ENCODE data around the gene RPS18. TPM values are rescaled to one million over a fixed set of nuclear protein-coding genes. Genes with fewer than 3 reads are reported as not detected.

RPS18 gene
- total and polyA plus RNA-seq, 10 of the 15 experiments (the other 5 are each of a cell fraction or from before 2014, with no cell fraction given): 4,228 to 20,828 (median 7,406) TPM

DNA sequence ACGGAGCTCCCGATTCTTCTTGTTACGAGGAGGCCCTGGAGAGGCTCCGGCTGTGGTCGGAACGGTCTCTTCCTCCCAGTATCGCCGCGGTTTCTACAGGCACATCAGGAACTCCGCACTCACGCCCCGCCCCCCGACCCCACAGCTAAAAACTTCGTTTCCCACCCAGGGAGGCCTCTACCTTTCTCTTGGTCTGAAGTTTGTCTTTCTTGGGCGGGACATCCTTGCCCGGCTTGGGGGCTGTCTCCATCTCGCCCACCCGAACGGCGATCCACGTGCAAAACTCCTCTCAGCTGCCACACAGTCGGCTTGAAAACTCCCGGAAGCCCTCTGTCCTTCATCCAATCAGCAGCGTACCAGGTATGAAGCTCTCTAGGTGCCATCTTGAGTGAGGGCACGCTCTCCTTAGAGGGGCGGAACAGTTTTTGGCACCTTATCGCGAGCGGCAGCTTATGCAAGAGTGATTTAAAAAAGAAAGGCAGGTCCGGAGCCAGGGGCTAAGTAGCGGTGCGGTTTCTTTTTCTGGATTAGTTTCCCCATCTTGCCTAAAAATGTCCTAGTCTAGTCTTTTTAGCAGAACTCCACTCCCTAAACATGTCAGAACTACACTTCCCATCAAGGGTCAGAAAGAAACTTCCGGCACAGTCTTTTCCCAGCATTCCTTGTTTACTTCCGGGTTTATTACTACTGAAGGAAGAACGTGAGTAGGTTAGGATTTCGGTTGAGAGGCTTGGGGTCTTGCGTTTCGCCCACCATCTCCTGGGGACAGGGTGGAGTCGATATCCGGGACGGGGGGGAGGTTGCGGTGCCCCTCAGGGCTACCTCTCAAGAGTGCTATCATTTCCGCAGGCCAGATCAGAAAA is 17.3 kb downstream of the RPS18 start, which contains the start of the genes PFDN6 and WDR46 (continued):
- TF ChIP-seq, protein P1, sequence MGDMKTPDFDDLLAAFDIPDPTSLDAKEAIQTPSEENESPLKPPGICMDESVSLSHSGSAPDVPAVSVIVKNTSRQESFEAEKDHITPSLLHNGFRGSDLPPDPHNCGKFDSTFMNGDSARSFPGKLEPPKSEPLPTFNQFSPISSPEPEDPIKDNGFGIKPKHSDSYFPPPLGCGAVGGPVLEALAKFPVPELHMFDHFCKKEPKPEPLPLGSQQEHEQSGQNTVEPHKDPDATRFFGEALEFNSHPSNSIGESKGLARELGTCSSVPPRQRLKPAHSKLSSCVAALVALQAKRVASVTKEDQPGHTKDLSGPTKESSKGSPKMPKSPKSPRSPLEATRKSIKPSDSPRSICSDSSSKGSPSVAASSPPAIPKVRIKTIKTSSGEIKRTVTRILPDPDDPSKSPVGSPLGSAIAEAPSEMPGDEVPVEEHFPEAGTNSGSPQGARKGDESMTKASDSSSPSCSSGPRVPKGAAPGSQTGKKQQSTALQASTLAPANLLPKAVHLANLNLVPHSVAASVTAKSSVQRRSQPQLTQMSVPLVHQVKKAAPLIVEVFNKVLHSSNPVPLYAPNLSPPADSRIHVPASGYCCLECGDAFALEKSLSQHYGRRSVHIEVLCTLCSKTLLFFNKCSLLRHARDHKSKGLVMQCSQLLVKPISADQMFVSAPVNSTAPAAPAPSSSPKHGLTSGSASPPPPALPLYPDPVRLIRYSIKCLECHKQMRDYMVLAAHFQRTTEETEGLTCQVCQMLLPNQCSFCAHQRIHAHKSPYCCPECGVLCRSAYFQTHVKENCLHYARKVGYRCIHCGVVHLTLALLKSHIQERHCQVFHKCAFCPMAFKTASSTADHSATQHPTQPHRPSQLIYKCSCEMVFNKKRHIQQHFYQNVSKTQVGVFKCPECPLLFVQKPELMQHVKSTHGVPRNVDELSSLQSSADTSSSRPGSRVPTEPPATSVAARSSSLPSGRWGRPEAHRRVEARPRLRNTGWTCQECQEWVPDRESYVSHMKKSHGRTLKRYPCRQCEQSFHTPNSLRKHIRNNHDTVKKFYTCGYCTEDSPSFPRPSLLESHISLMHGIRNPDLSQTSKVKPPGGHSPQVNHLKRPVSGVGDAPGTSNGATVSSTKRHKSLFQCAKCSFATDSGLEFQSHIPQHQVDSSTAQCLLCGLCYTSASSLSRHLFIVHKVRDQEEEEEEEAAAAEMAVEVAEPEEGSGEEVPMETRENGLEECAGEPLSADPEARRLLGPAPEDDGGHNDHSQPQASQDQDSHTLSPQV (IDR thresholded peaks at IDR 0.05): no peak
- TF ChIP-seq JUNB (IDR thresholded peaks at IDR 0.05) (no peak), HCFC1 (IDR thresholded peaks at IDR 0.05; ENCODE audit: low read length) (peak; percentile 90), ATF2 (IDR thresholded peaks at IDR 0.05; ENCODE audit: low read length) (no peak), SKIL (IDR thresholded peaks at IDR 0.05; ENCODE audit: low read depth, poor library complexity, severe bottlenecking) (no peak), EP300 (IDR thresholded peaks at IDR 0.05; ENCODE audit: borderline replicate concordance in 1 of 2, control insufficient read depth in 1 of 2, low read depth in 2 of 2, low read length in 2 of 2) (no peak), BACH1 (IDR thresholded peaks at IDR 0.05; ENCODE audit: borderline replicate concordance) (no peak; the same call in 1 of the 2 replicates), CEBPB (IDR thresholded peaks at IDR 0.05; ENCODE audit: borderline replicate concordance in 1 of 2, low read depth in 2 of 2, low read length in 2 of 2) (no peak), POLR2AphosphoS2 (IDR thresholded peaks at IDR 0.05; ENCODE audit: low read depth, low read length) (peak; percentile 73; the same call in 1 of the 2 replicates), ESRRA (IDR thresholded peaks at IDR 0.05; ENCODE audit: low read length) (no peak), FOXK2 (IDR thresholded peaks at IDR 0.05) (peak; percentile 91), RB1 (IDR thresholded peaks at IDR 0.05; ENCODE audit: borderline replicate concordance) (no peak), WRNIP1 (IDR thresholded peaks at IDR 0.05; ENCODE audit: borderline replicate concordance, low read depth, low read length) (no peak), E2F4 (IDR thresholded peaks at IDR 0.05; ENCODE audit: low read depth, low read length) (no peak), PAX5 (IDR thresholded peaks at IDR 0.05; ENCODE audit: borderline replicate concordance, low read depth, low read length) (no peak)
- TF ChIP-seq, protein P2, sequence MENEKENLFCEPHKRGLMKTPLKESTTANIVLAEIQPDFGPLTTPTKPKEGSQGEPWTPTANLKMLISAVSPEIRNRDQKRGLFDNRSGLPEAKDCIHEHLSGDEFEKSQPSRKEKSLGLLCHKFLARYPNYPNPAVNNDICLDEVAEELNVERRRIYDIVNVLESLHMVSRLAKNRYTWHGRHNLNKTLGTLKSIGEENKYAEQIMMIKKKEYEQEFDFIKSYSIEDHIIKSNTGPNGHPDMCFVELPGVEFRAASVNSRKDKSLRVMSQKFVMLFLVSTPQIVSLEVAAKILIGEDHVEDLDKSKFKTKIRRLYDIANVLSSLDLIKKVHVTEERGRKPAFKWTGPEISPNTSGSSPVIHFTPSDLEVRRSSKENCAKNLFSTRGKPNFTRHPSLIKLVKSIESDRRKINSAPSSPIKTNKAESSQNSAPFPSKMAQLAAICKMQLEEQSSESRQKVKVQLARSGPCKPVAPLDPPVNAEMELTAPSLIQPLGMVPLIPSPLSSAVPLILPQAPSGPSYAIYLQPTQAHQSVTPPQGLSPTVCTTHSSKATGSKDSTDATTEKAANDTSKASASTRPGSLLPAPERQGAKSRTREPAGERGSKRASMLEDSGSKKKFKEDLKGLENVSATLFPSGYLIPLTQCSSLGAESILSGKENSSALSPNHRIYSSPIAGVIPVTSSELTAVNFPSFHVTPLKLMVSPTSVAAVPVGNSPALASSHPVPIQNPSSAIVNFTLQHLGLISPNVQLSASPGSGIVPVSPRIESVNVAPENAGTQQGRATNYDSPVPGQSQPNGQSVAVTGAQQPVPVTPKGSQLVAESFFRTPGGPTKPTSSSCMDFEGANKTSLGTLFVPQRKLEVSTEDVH (IDR thresholded peaks at IDR 0.05; ENCODE audit: low read depth, partially characterized antibody): peak; percentile 94
